ENCODE data around the gene LYPD3. TPM values are rescaled to one million over a fixed set of nuclear protein-coding genes. Genes with fewer than 3 reads are reported as not detected.

Gene LYPD3
- total and polyA plus RNA-seq, 2 experiments from 2014 or later = 3.3 to 4.6 TPM

- Histone ChIP-seq H2AFZ (no peak overlapping the region), H4K20me1 (replicated peaks; ENCODE audit: insufficient read depth) (0 out of 2 replicates have a peak, but pooled peaks cover 7% of the 10 kb centered on the region), H3K36me3 (ENCODE audit: insufficient read depth) (no peaks in the 10 kb centered on the region; the same call in 1 of the 2 replicates), H3K9me2 (ENCODE audit: insufficient read depth) (no peaks in the 10 kb centered on the region), H3K27me3 (ENCODE audit: insufficient read depth) (peaks cover 23% of the 10 kb centered on the region), H3K4me1 (ENCODE audit: insufficient read depth) (peaks cover 12% of the 10 kb centered on the region; the same call in 1 of the 2 replicates), H3K27ac (ENCODE audit: low read depth) (no peak overlapping the region), H3F3A (replicated peaks; ENCODE audit: low read depth) (0 out of 2 replicates have a peak, but pooled peaks cover 5% of the 10 kb centered on the region), H3K4me3 (no peak overlapping the region), H3K79me2 (replicated peaks; ENCODE audit: insufficient read depth) (no peaks in the 10 kb centered on the region), H3K4me2 (no peak overlapping the region)
- H3K27ac Mint-ChIP-seq = no peak overlapping the region
- peaks cover 4% of the 10 kb centered on the region; the same call in 1 of the 3 replicates for H3K9me3 Mint-ChIP-seq
- no peak for DNase-seq (ENCODE audit: low spot score)
- no peak overlapping the region for H3K4me3 Mint-ChIP-seq
- H3K4me1 Mint-ChIP-seq = peaks cover 22% of the 10 kb centered on the region
- TF ChIP-seq POLR2AphosphoS5 (IDR thresholded peaks at IDR 0.05; ENCODE audit: low read depth) (no peak), JUNB (IDR thresholded peaks at IDR 0.05; ENCODE audit: unreplicated experiment) (no peak), CREB1 (CRISPR knock-in tag; IDR thresholded peaks at IDR 0.05; ENCODE audit: low read depth) (no peak), ZNF114 (CRISPR knock-in tag; IDR thresholded peaks at IDR 0.05) (no peak), NANOG (IDR thresholded peaks at IDR 0.05; ENCODE audit: borderline replicate concordance) (no peak), EZH2phosphoT487 (IDR thresholded peaks at IDR 0.05; ENCODE audit: unreplicated experiment) (no peak), EZH2 (IDR thresholded peaks at IDR 0.05; ENCODE audit: low read depth, unreplicated experiment) (no peak), STAT1 (IDR thresholded peaks at IDR 0.05; ENCODE audit: unreplicated experiment) (no peak)
- TF ChIP-seq, protein P1, sequence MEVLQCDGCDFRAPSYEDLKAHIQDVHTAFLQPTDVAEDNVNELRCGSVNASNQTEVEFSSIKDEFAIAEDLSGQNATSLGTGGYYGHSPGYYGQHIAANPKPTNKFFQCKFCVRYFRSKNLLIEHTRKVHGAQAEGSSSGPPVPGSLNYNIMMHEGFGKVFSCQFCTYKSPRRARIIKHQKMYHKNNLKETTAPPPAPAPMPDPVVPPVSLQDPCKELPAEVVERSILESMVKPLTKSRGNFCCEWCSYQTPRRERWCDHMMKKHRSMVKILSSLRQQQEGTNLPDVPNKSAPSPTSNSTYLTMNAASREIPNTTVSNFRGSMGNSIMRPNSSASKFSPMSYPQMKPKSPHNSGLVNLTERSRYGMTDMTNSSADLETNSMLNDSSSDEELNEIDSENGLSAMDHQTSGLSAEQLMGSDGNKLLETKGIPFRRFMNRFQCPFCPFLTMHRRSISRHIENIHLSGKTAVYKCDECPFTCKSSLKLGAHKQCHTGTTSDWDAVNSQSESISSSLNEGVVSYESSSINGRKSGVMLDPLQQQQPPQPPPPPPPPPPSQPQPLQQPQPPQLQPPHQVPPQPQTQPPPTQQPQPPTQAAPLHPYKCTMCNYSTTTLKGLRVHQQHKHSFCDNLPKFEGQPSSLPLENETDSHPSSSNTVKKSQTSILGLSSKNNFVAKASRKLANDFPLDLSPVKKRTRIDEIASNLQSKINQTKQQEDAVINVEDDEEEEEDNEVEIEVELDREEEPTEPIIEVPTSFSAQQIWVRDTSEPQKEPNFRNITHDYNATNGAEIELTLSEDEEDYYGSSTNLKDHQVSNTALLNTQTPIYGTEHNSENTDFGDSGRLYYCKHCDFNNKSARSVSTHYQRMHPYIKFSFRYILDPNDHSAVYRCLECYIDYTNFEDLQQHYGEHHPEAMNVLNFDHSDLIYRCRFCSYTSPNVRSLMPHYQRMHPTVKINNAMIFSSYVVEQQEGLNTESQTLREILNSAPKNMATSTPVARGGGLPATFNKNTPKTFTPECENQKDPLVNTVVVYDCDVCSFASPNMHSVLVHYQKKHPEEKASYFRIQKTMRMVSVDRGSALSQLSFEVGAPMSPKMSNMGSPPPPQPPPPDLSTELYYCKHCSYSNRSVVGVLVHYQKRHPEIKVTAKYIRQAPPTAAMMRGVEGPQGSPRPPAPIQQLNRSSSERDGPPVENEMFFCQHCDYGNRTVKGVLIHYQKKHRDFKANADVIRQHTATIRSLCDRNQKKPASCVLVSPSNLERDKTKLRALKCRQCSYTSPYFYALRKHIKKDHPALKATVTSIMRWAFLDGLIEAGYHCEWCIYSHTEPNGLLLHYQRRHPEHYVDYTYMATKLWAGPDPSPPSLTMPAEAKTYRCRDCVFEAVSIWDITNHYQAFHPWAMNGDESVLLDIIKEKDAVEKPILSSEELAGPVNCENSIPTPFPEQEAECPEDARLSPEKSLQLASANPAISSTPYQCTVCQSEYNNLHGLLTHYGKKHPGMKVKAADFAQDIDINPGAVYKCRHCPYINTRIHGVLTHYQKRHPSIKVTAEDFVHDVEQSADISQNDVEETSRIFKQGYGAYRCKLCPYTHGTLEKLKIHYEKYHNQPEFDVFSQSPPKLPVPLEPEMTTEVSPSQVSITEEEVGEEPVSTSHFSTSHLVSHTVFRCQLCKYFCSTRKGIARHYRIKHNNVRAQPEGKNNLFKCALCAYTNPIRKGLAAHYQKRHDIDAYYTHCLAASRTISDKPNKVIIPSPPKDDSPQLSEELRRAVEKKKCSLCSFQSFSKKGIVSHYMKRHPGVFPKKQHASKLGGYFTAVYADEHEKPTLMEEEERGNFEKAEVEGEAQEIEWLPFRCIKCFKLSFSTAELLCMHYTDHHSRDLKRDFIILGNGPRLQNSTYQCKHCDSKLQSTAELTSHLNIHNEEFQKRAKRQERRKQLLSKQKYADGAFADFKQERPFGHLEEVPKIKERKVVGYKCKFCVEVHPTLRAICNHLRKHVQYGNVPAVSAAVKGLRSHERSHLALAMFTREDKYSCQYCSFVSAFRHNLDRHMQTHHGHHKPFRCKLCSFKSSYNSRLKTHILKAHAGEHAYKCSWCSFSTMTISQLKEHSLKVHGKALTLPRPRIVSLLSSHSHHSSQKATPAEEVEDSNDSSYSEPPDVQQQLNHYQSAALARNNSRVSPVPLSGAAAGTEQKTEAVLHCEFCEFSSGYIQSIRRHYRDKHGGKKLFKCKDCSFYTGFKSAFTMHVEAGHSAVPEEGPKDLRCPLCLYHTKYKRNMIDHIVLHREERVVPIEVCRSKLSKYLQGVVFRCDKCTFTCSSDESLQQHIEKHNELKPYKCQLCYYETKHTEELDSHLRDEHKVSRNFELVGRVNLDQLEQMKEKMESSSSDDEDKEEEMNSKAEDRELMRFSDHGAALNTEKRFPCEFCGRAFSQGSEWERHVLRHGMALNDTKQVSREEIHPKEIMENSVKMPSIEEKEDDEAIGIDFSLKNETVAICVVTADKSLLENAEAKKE (CRISPR knock-in tag; IDR thresholded peaks at IDR 0.05) = no peak
- TF ChIP-seq, protein P2, sequence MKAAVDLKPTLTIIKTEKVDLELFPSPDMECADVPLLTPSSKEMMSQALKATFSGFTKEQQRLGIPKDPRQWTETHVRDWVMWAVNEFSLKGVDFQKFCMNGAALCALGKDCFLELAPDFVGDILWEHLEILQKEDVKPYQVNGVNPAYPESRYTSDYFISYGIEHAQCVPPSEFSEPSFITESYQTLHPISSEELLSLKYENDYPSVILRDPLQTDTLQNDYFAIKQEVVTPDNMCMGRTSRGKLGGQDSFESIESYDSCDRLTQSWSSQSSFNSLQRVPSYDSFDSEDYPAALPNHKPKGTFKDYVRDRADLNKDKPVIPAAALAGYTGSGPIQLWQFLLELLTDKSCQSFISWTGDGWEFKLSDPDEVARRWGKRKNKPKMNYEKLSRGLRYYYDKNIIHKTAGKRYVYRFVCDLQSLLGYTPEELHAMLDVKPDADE (IDR thresholded peaks at IDR 0.05) = no peak
- peaks cover 3% of the 10 kb centered on the region; the same call in 1 of the 3 replicates for H3K36me3 Mint-ChIP-seq (ENCODE audit: low read depth)
- H3K27me3 Mint-ChIP-seq (ENCODE audit: insufficient read depth, low read depth, poor library complexity) = peaks cover 27% of the 10 kb centered on the region
- no peak for ATAC-seq
Observed at GRCh38 chr19:43499042-43499441, 33.6 kb upstream of the LYPD3 start.
